DMS114 treated with DMSO at 0.1 percent for 48 hours (cell line): Measurements from ENCODE around the gene GLB1L3.
"Not testable (repeated sequence)": the region's sequence is repeated elsewhere in the genome, so short reads cannot be mapped to it uniquely, and the experiment has no call there.

ENCODE experiments used
- DNase-seq: peaks from one replicate; lab custom pipeline; 2025; ENCODE audit not compliant: unreplicated experiment; lab: John Stamatoyannopoulos, UW

Gene GLB1L3

DNA sequence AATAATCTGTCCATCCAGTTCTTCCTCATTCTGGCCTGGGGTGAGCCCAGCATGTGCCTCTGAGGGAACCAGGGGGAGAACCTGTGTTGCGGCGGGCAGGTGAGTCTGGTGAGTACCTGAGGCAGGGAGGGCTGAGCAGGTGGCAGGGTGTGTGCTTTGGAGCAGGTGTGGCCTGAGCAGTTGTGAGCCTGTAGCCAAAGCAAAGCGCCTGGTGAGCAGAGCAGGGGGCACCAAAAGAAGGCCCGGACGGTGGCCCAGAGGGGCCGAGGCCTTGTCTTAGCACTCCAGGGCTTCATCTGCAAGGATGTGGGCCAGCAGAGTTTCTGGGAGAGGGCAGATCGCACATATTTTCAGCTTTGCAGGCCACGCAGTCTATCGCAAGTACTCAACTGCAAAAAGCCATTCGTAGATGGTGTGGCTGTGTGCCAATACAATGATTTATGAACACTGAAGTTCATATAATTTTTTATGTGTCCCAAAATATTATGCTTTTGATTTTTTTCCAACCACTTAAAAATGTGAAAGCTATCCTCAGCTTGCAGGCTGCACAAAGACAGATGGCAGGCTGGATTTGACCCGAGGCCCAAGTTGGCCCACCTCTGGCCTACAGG, 64.3 kb downstream of the GLB1L3 start:
- no peak for DNase-seq

DNA sequence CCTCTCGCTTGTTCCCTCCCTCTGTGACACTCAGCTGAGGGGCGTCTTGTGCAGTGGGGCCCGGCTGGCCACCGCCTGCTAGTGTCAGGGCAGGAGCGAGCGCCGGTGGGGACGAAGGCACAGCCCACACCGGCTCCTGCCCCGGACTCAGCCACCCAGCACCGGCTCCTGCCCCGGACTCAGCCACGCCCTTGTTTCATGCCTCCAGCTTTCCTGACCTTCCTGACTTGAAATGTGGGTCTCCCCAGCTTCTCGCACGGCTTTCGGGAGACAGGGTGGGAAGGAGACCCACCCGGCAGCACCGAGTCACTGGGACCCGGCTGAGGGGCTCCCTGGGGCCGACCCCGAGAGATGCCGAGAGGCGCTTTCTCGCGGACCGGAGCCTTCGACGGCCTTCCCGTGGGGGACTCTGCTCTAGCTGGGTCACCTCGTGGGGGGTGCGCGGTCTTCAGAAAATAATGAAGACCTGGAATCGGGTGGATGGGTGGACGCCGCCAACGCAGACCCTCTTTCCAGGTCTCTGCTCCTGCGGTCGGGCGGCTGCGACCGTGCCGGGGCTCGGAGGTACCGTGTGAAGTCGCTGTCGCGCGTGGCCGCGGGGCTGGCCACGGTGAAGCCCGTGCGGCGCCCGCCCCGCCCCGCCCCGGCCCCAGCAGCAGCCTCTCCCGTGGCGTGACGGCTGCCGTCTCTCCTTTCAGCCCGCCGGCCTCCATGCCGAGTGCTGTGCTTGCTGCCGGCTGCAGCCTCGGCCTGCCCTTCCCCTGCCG, 65.8 kb downstream of the GLB1L3 start:
- DNase-seq: no peak

DNA sequence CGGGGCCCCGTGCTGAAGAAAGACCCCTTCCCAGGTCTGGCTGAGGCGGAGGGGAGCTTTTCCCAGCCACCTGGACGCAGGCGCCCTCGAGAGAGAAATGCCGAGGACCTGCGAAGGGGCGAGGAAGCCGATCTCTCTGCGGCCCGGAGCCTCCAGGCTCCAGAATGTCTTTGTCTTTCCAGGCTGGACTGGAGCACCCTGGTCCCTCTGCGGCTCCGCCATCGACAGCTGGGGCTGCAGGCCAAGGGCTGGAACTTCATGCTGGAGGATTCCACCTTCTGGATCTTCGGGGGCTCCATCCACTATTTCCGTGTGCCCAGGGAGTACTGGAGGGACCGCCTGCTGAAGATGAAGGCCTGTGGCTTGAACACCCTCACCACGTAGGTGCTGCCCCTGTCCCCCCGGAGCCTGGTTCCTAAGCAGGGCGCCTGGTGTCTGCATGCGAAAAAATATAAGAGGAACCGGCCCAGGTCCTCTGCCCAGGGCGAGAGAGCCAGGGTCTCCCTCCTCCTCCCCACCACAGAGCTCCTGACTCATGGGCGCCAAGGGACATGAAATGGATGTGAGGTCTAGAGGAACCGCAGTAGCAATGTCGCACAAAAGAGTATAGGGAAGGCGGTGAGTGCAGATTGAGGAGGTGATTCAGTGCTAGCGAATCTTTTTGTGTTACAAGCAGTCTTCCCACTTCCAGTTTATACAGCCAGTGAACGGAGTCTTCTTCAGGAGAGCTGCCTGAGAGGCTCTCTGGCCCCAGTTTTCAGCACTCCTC, 66.6 kb downstream of the GLB1L3 start:
- no peak for DNase-seq

DNA sequence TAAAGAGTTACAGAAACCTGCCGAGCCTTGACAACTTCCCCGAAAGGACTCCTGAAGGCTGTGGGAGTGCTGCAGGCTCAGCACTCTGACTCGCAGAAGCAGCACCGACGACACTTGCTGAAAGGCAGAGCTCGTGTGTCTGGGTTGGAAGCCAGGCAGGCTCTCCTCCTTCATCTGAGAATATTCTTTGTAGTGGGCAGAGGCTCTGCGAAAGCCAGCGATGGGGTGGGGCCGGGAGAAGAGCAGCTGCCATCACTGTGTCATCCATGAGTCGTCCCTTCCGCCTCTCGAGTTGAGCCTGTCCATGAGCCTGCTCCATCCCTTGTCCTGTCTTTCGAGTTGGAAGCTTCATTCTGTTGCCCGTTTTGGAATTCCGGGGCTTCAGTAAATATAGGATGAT, 67.5 kb downstream of the GLB1L3 start:
- no peak for DNase-seq

DNA sequence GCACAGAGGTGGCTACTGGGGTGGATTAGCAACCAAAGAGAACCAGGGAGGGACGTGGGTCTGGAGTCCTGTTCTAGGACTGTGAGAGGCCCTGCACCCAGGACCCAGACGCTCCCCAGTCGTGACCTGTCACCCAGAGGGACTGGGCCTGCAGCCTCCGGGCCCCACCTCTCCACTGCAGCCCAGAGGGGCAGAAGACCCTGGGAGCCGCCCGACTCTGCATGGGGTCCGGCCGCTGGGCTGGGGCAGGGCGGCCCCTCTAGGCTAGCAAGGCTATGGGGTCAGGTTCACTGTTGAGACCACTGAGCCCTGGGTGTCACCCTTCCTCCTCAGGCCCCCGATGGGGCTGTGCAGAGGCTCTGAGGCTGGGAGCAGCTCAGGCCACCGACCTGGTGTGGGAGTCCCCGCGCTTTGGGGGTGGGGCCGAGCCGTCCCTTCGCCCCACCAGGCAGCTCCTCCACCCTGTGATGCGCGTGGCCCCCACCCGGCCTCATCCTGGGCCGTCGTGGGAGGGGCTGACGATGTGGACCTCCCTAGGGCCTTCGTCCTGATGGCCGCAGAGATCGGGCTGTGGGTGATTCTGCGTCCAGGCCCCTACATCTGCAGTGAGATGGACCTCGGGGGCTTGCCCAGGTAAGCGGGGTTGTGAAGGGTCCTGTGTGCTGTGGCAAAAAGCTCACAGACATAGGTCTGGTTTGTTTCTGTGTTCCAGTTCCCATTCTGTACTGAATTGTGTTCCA, 68.5 kb downstream of the GLB1L3 start:
- DNase-seq: not testable (repeated sequence)

DNA sequence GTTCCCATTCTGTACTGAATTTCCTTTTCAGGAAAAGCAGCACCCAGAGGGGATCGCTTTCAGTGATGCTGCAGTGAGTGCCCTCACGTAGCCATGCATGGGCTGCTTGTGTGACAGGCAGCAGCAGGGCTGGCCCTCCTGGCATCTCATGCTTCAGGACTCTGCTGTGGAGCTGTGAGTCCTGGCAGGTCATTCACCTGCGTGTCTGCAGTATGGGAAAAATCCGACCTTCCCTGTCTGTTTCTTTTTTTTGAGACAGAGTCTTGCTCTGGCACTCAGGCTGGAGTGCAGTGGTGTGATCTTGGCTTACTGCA, 69.0 kb downstream of the GLB1L3 start:
- no peak for DNase-seq

DNA sequence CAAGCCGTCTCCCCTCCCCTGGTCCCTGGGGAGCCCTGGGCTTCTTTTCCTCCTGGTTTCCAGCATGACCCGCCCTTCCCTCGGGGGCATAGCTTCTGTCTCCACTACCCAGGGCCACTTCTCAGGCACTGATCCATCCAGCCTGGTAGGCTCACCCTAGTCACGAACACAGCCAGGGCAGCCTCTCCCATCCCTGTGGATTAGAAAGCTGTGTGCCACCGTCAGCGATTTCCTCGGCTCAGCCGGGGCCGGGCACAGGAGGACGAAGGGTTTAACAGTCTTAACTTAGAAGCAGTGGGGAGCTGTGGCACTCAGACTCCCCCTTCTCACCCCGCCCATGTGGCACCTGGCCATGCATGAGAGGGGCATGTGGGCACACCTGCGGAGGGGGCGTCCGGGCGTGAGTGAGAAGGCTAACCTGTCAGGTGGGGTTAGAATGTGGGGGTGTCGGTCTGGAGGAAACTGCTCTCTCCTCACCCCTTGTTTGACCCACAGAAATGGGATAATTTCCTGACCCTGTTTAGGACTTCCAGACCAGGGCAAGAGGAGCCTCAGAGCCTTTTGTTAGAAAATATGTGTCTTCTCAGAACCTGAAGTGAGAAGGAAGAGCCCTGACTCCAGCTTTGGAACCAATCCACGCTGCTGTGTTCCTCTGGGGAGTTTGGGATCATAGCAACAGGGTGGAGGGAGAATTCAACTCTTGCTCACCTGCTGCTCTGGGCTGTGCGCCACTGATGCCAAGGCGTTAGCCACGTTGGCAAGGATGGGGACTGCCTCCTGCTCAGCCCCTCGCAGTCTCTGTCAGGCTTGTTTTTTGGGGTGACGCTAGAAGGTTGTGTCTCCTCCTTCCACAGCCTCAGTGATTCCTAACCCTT, 70.2 kb downstream of the GLB1L3 start:
- DNase-seq: no peak

DNA sequence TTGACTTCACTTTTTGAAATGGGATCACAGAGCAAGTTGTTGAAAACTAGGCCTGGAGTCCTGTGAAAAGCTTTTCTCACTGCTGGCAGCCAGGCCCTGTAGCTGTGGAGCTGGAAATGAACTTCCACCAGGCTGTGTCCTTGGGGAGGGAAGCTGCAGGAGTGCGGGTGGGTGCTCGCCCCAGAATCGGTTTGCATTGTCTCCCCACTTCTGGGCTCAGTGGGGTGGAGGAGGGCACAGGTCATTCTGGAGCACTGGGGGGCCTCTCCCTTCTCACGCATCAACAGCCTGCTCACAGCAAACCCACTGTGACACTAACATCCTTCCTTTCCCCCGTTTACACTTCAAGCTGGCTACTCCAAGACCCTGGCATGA, 70.8 kb downstream of the GLB1L3 start:
- DNase-seq: no peak

DNA sequence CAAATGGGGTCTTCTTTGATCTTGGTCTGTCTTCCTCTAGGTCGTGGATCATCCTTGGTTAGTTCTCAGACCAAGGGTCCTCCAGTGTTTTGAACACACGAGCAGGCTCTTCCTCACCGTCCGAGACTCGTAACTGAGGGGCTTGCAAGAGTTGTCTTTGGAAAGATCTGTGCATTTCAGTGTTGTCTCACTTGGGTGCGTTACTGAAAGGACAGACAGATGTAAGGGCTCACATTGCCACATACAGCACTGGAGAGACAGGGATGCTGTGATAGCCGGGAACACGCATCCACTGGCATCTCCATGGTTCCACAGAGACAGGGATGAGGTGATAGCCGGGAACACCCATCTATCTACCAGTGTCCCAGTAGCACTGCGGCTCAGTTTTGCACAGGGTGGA, 71.3 kb downstream of the GLB1L3 start:
- DNase-seq: no peak

DNA sequence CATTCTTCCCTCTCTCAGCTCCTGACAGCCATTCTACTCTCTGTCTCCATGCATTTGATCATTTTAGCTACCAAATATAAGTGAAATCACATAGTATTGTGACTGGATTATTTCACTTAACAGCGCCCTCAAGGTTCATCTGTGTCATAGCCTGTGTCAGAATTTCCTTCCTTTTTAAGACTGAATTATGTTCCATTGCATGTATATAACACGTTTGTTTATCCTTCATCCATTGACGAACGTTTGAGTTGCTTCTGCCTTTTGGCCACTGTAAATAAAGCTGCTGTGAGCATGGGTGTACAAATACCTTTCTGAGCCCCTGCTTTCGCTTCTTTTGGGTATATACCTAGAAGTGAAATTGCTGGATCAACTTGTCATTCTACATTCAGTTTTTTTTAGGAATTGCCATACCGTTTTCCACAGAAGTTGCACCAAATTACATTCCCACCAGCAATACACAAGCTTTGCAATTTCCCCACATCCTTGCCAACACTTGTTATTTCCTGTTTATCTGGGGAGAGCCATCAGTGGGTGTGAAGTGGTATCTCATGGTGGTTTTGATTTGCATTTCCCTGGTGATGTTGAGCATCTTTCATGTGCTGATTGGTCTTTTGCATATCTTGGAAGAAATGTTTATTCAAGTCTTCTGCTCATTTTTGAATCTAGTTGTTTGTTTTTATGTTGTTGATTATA, 73.1 kb downstream of the GLB1L3 start:
- no peak for DNase-seq

DNA sequence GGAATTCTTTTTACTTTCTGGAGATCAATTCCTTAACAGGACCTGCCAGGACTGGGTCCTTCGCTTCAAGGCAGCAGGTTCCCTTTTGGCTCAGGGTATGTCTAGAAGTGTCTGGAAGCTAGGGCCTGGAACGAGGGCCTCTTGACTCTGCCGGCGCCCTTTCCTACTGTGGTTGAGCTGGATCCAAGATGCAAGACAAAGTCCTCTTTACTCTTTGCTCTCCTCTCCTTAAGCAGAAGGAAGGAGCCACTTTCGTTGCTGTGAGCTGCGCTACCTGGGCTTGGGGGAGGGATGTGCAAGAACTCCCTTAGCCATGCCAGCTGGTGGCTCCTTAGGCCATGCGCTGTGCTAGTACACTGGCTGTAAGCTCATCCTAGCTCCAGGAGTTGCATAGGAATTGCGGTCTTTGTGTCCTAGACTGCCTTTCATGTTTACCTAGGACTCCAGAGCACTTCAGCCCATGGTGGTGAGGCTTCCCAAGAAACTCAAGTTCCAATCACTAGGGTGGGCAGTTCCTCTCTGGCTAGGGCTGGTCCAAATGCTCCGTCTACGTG, 73.7 kb downstream of the GLB1L3 start:
- DNase-seq: no peak

DNA sequence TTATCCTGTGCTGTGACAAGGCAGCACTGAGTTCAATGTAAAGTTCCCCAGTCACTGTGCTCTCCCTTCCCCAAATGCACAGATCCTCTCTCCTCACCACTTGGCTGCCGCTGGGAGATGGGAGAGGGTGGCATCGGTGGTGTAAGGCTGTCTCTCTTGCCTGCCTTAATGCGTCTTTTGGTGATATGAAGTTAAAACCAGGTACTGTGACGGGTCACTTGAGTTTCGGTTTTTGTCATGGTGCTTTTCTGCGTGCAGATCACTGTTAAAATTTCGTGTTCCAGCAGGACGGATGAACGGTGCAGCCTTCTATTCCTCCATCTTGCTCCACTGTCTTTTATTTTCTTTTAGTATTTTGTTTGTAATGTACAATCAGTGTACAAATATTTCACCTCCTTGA, 74.2 kb downstream of the GLB1L3 start:
- no peak for DNase-seq

DNA sequence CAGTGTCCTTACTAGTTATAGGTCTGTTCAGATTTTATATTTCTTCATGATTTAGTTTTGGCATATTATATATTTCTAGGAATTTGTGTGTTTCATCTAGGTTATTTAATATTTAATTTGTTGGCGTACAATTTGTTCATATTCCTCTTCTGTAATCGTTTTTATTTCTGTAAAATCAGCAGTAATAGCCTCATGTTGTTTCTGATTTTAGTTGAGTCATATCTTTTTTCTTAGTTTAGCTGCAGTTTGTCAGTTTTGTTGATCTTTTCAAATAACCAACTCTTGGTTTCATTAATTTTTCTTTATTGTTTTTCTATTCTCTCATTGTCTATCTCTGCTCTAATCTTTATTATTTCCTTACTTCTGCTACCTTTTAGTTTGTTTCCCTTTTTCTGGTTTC, 75.9 kb downstream of the GLB1L3 start:
- no peak for DNase-seq

DNA sequence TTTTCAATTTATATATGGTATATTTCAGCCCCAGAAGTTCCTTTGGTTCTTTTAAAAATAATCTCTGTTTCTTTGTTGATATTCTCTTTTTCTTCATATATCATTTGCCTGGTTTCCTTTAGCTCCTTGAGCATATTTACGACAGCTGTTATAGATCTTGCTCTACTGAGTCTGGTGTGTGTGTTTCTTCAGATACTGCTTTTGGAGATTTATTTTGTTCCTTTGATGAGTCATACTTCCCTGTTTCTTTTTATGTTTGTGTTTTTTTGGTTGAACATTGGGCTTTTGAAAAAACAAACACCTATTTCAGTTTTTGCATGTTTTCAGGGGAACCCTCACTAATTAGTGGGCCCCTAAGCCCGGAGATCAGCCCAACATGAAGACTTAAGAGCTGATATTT, 79.0 kb downstream of the GLB1L3 start:
- no peak for DNase-seq

DNA sequence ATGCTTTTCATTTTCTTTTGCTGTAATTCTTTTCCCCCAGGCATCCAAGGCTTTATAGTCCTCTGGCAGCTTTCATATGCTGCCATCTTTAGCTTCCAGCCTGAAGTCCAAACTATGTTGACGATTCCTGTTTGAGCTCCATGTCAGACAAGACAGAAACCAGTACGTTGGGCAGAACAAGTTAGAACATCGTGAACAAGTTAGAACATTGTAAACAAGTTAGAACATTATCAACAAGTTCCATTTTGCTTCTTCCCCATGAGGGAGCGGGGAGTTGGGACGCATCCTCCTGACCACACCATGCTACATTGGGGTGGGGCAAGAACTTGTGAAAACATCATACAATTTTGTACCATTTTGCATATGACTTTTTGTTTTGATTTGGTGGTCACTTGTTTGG, 79.5 kb downstream of the GLB1L3 start:
- DNase-seq: no peak

DNA sequence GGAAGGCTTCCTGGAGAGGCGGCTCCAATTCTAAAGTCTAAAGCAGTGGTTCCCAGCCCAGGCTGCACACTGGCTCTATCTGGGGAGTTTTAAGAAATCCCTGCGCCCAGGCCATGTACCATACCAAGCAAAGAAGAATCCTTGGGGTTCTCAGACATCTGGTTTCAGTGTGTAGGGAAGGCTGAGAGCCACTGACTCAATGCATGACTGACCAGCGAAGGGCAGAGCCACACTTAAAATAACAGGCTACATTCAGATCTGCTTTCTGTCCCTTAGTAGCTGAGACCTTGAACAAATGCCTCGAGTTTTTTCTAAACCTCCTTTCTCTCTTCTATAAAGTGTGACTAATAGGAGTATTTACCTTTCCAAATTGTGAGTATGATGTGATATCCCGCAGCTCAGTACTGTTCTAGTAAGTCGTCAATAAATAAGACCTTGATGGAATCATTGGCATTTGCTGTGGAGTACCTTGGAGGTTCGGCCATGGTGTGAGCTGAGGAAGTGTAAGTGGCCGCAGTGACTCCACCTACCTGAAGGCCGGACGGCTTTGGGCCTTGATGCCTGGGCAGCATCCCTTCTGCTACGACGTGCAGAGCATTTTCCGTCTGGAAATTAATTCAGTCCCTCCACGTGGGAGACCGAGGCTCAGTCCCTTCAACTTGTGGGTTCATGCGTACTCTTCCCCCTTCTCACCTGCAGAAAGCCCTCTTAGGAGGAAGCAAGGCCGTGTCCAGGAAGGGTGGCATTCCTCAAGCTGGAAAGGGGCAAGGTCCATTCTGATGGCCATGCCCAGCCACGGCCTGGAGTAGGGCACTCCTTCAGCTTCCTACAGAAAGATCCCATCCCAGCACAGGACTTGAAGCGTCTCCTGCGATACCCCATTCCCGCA, 80.7 kb downstream of the GLB1L3 start:
- no peak for DNase-seq

DNA sequence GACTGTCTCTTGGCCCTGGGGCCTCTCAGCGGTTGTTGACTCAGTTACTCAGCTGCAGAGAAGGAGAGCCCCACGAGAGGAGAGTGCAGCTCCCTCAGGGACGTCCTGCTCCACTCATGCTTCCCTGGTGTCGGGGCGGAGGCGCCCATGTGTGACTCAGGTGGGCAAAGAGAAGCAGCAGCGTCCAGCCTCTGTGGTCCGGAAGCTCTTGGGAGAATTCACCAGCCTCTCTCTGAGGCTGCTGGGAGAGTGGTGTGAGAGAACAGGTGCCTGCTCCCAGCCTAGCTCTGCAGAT, 81.3 kb downstream of the GLB1L3 start:
- no peak for DNase-seq

DNA sequence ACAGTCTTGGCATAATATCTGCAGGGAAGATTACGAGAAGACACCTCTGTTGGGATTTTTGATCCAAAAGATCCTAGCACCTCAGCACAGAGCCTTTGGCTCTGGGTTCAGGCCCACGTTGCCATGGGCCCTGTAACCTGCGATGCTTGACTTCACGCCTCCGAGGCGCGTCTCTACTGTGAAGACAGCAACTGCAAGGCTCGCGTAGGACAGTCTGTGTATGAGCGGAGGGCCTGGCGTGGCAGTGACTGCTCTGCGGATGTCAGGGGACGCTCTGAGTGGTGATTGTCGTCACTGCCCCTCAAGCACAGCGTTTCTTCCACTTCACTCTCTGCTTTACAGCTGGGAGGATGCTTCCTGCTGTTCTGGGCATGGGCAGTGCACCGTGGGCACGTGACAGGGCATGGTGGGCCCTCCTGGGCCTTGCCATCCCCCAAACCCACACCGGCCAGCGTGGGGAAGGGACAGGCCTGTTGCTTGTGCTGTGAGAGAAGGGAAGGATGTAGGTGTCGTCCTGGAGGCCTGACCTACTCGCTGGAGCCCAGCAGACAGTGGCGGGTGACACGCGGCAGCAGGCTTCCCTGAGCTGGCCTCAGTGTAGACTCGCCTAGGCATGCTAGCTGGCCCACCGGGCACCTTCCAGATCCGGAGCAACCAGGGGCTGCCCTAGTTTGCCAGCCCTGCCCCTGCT, 82.1 kb downstream of the GLB1L3 start:
- DNase-seq: no peak
